ENCODE results near the gene CRYM.

The CRYM gene

GRCh38 chr16:21264571-21265036 is 13.5 kb downstream of the CRYM start:
- DNase-seq (ENCODE audit: low read depth): no peak
- TF ChIP-seq CTCF (IDR thresholded peaks at IDR 0.05; ENCODE audit: control insufficient read depth, extremely low read depth, insufficient read depth): no peak
- H3K4me3 ChIP-seq (ENCODE audit: low read depth, low read length): no peak overlapping the region

DNA sequence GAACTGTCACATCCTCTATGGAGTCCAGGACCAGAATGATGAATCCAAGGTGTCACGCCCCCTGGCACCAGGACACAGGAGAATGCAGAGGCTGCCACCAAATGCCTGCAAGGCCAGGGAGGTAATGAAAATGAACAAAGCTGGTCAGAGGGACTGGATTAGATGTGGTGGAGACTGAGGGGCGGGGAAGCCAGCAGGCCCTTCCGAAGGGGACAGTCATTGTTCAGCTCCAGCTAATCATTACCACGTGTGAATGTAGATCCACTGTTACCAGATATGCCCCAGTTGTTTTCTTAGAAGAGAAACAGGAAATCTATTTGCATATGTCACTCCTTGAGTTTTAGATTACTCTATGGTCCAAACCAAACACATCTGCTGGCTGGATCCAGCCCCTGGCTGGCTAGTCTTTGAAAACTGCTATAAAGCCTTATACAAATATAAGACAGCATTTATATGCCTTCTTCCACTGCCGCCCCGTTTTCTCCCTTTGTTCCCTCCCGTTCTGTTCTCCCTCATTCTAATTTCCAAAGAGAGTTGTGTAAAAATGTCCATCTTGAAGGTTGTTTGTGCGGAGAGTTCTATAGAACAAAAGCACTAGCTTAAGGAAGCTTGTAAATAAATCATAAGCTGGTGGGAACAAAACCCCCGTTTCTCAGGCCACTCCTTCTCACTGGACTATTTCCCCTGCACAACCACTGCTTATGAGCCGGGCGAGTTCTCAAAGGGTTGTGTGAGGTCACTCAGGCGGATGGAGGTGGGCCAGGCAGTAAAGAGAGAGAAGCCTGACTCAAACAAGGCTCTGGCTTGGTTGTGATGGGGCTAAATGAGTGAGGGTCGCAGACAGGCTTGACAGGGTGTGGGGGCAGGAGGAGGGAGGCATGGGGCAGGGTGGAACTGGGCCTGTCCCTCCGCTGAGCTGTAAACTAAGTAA is 14.2 kb downstream of the CRYM start:
- DNase-seq (ENCODE audit: low read depth): peak; percentile 82
- H3K4me3 ChIP-seq (ENCODE audit: low read depth, low read length): no peak overlapping the region
- no peak for TF ChIP-seq CTCF (IDR thresholded peaks at IDR 0.05; ENCODE audit: control insufficient read depth, extremely low read depth, insufficient read depth)

GRCh38 chr16:21262779-21263639 is 15.1 kb downstream of the CRYM start:
- DNase-seq (ENCODE audit: low read depth): no peak
- TF ChIP-seq CTCF (IDR thresholded peaks at IDR 0.05; ENCODE audit: control insufficient read depth, extremely low read depth, insufficient read depth): no peak
- H3K4me3 ChIP-seq (ENCODE audit: low read depth, low read length): no peak overlapping the region

DNA sequence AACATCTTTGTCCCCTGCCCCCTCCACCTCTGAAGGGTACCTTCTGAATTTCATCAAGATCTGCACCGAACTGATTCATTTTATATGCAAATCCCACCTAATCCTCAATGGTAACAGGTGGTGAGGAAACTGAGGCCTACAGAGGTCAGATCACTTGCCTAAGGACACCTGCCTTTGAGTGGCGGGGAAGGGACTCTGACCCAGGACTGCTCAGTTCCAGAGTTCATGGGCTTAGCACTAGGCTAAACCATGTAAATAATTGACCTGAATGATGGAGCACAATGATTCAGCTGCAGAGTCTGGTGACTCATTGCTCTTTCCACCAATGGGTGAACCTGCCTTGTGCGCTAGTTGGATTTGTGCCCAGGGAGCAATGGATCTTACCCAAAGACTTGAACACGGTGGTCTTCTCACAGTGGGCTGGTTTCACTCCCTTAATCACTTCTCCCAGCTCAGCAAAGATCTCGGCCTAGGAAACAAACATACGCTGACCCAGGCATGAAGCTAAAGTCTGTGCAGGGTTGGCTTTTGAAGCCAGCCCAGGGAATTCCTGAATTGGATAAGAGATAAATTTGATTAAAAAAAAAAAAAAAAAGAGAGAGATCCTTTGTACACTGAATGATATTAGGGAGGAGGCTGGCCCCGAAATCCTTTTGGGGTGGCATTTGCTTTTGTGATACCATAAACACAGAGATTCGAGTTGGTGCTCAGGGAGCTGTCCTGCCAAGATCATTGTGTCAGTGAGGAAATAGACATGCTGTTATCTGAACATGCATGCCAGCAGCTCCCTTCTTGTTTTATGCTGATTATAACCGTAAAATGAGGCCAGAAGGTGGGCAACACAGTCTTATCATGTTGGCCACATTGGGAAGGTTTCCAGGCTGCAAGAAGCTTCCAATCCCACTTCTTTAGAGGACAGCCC is 17.0 kb downstream of the CRYM start:
- DNase-seq (ENCODE audit: low read depth): no peak
- TF ChIP-seq CTCF (IDR thresholded peaks at IDR 0.05; ENCODE audit: control insufficient read depth, extremely low read depth, insufficient read depth): no peak
- H3K4me3 ChIP-seq (ENCODE audit: low read depth, low read length): no peak overlapping the region

- no peak for DNase-seq (ENCODE audit: low read depth)
- TF ChIP-seq CTCF (IDR thresholded peaks at IDR 0.05; ENCODE audit: control insufficient read depth, extremely low read depth, insufficient read depth): no peak
- H3K4me3 ChIP-seq (ENCODE audit: low read depth, low read length): no peak overlapping the region
These were observed 20.8 kb downstream of the CRYM start for GRCh38 chr16:21257284-21257683.

DNA sequence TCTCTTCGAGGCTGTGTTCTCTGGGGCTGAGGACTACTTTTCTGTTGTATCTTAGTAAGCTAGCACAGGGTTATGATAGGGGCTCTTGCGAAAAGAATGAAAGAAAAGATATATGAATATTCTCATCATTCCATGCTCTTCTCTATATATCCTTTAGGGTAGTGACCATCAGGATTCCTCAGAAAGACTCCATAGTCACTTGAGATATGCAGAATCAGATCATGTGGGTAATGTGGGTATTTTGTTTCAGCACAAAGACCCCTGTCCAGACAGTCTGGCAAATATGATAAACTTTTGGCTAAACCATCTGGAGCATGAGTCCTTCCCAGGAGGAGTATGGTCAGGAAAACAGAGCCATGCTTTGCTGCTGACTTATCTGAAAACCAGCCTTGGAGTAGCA is 21.5 kb downstream of the CRYM start:
- no peak for TF ChIP-seq CTCF (IDR thresholded peaks at IDR 0.05; ENCODE audit: control insufficient read depth, extremely low read depth, insufficient read depth)
- no peak overlapping the region for H3K4me3 ChIP-seq (ENCODE audit: low read depth, low read length)
- DNase-seq (ENCODE audit: low read depth): no peak

All from LNCaP clone FGC (cell line).